ENCODE measurements around the gene FNIP1. TPM values are rescaled to one million over a fixed set of nuclear protein-coding genes. Genes with fewer than 3 reads are reported as not detected.

Gene FNIP1
- total RNA-seq, 2 donors from 2014 or later: 52.9 to 54.7 TPM

DNA sequence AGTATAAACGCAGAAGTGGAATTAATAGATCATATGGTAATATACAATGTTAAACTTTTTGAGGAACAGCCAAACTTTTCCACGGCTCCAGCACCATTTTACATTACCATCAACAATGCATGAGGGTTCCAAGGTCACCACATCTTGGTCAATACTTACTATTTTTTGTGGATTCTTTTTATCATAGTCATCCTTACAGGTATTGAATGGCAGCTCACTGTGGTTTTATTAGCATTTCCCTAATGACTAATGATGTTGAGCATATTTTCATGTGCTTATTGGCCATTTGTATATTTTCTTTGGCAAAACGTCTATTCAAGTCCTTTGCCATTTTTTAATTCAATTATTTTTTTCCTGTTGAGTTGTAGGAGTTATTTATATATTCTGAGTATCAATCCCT lies 147.7 kb downstream of the FNIP1 start:
- no peak for ATAC-seq (ENCODE audit: insufficient number of reproducible peaks, low FRiP score, low read depth)
- no peak overlapping the region for H3K27ac ChIP-seq
- no peaks in the 10 kb centered on the region for H3K9me3 ChIP-seq
- H3K27me3 ChIP-seq (replicated peaks; ENCODE audit: insufficient read depth): no peaks in the 10 kb centered on the region
- H3K4me3 ChIP-seq: no peak overlapping the region
- H3K36me3 ChIP-seq: peaks cover 13% of the 10 kb centered on the region
- TF ChIP-seq, protein P1, sequence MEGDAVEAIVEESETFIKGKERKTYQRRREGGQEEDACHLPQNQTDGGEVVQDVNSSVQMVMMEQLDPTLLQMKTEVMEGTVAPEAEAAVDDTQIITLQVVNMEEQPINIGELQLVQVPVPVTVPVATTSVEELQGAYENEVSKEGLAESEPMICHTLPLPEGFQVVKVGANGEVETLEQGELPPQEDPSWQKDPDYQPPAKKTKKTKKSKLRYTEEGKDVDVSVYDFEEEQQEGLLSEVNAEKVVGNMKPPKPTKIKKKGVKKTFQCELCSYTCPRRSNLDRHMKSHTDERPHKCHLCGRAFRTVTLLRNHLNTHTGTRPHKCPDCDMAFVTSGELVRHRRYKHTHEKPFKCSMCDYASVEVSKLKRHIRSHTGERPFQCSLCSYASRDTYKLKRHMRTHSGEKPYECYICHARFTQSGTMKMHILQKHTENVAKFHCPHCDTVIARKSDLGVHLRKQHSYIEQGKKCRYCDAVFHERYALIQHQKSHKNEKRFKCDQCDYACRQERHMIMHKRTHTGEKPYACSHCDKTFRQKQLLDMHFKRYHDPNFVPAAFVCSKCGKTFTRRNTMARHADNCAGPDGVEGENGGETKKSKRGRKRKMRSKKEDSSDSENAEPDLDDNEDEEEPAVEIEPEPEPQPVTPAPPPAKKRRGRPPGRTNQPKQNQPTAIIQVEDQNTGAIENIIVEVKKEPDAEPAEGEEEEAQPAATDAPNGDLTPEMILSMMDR (IDR thresholded peaks at IDR 0.05): no peak
- H3K4me1 ChIP-seq (ENCODE audit: control insufficient read depth in 1 of 2, low read depth in 2 of 2): peaks cover 0 to 3% of the 10 kb centered on the region in 2 donors
- DNase-seq (ENCODE audit: low spot score): no peak

DNA sequence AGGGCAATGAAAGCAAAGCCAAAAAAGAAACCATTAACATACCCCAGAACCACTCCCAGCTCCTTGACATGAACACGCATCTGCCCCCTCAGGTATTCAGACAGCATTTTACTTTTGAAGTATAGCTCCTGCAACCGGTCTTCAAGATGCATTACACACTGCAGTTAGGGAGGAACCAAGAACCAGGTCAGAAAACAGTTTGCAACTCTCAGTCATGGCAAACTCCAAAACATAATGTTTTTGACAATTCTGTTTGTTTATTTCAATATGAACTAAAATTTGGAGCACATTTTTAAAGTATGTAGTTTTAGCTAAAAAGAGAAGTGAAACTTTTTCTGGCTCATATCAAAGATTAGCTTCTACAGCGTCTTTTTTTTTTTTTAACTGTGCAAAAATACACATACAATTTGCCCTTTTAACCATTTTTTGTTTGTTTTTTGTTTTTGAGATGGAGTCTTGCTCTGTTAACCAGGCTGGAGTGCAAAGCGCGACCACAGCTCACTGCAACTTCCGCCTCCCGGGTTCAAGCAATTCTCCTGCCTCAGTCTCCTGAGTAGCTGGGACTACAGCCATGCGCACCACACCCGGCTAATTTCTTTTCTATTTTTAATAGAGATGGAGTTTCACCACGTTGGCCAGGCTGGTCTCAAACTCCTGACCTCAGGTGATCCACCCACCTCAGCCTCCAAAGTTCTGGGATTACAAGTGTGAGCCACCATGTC lies 149.6 kb downstream of the FNIP1 start:
- ATAC-seq (ENCODE audit: insufficient number of reproducible peaks, low FRiP score, low read depth) (no peak), DNase-seq (ENCODE audit: low spot score) (no peak)
- Histone ChIP-seq H3K27ac (no peak overlapping the region), H3K4me1 (ENCODE audit: control insufficient read depth in 1 of 2, low read depth in 2 of 2) (peaks cover 0 to 3% of the 10 kb centered on the region in 2 donors), H3K9me3 (no peaks in the 10 kb centered on the region), H3K36me3 (peaks cover 13% of the 10 kb centered on the region), H3K4me3 (no peak overlapping the region), H3K27me3 (replicated peaks; ENCODE audit: insufficient read depth) (no peaks in the 10 kb centered on the region)
- TF ChIP-seq, protein P1 (IDR thresholded peaks at IDR 0.05): no peak

DNA sequence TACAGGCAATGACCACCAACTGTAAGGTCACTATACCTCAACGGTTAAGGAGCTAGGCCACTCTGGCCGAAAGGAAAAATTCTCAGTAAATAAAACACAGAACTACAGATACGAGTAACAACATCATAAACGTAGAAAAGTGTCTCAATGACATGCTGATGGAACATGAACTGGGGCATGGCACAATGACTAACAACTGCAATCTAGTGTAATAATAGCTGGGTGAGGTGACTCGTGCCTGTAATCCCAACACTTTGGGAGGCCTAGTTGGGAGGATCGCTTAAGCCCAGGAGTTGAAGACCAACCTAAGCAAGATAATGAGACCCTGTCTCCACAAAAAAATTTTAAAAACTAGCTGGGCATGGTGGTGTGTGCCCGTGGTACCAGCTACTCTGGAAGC lies 152.0 kb downstream of the FNIP1 start:
- ATAC-seq (ENCODE audit: insufficient number of reproducible peaks, low FRiP score, low read depth): no peak
- TF ChIP-seq, protein P1 (IDR thresholded peaks at IDR 0.05): no peak
- H3K27ac ChIP-seq: no peak overlapping the region
- H3K36me3 ChIP-seq: peaks cover 3% of the 10 kb centered on the region
- no peaks in the 10 kb centered on the region for H3K9me3 ChIP-seq
- H3K27me3 ChIP-seq (replicated peaks; ENCODE audit: insufficient read depth): no peaks in the 10 kb centered on the region
- H3K4me3 ChIP-seq: no peak overlapping the region
- no peak for DNase-seq (ENCODE audit: low spot score)
- H3K4me1 ChIP-seq (ENCODE audit: control insufficient read depth in 1 of 2, low read depth in 2 of 2): peaks cover 0 to 3% of the 10 kb centered on the region in 2 donors

DNA sequence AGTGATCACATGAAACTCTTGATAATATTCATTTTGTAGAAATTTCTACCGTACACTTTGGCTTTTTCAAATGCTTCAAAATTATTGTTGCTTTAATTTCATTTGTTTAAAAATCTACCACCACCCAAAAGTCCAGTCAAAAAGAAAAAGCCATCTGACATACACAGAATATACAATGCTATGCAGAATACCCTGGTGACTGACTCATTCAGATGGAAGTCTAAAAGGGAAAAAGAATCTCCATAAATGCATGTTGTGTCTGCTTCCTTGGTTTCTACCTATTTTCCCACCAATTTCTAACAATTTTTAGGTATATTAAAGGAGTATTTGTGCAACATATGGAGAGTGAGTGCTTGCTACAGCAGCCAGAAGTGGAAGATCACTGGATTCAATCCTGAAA lies 152.4 kb downstream of the FNIP1 start:
- DNase-seq (ENCODE audit: low spot score) (no peak), ATAC-seq (ENCODE audit: insufficient number of reproducible peaks, low FRiP score, low read depth) (no peak)
- no peak overlapping the region for H3K4me3 ChIP-seq
- H3K36me3 ChIP-seq: peaks cover 3% of the 10 kb centered on the region
- H3K27ac ChIP-seq: no peak overlapping the region
- TF ChIP-seq, protein P1 (IDR thresholded peaks at IDR 0.05): no peak
- peaks cover 0 to 3% of the 10 kb centered on the region in 2 donors for H3K4me1 ChIP-seq (ENCODE audit: control insufficient read depth in 1 of 2, low read depth in 2 of 2)
- no peaks in the 10 kb centered on the region for H3K27me3 ChIP-seq (replicated peaks; ENCODE audit: insufficient read depth)
- H3K9me3 ChIP-seq: no peaks in the 10 kb centered on the region

GRCh38 chr5:131641494-131641893 lies 155.3 kb downstream of the FNIP1 start:
- Histone ChIP-seq H3K36me3 (no peaks in the 10 kb centered on the region), H3K9me3 (no peaks in the 10 kb centered on the region), H3K4me1 (ENCODE audit: control insufficient read depth in 1 of 2, low read depth in 2 of 2) (no peaks in the 10 kb centered on the region), H3K4me3 (no peak overlapping the region), H3K27ac (no peak overlapping the region), H3K27me3 (replicated peaks; ENCODE audit: insufficient read depth) (no peaks in the 10 kb centered on the region)
- ATAC-seq (ENCODE audit: insufficient number of reproducible peaks, low FRiP score, low read depth) (no peak), DNase-seq (ENCODE audit: low spot score) (no peak)
- TF ChIP-seq, protein P1 (IDR thresholded peaks at IDR 0.05): no peak
